ENCODE data around the gene TPST1. TPM values are rescaled to one million over a fixed set of nuclear protein-coding genes. Genes with fewer than 3 reads are reported as not detected.

The TPST1 gene
- total and polyA plus RNA-seq, 2 of the 8 experiments (the other 6 are each of a cell fraction or from before 2014, with no cell fraction given), result 8.2 to 18.4 TPM

DNA sequence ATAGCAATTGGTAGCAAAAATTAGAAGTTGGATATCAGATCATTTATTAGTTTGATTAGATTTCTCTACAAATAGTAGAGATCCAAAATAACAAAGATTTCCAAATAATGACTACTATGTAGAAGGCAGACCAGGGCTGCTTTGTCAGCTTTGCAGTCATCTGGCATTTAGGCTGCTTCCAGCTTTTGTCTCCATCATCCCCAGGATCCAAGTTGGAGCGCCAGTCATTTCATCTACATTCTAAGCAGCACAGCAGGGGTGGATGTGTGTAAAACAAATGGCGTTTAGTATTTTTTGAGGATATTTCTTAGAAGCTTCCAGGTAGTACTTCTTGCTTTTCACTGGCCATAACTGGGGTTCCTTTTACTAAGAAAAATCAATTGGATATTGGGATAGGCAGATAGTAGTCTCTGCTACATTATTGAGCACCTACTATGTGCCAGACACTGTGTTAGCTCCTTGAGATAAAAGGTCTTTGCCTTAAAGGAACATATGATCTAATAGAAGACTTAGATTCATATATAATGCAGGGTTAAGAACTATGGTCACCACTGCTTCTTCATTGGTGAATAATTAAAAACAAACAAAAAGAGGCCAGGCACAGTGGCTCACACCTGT, 41.5 kb downstream of the TPST1 start (continued):
- TF ChIP-seq RNF2 (IDR thresholded peaks at IDR 0.05; ENCODE audit: borderline replicate concordance, low read depth, low read length, missing control alignments, poor library complexity, severe bottlenecking) (no peak), TBP (IDR thresholded peaks at IDR 0.05; ENCODE audit: low read depth, low read length) (no peak)

All from H1 (cell line).